Measurements from ENCODE around the gene GNAS. TPM values are rescaled to one million over a fixed set of nuclear protein-coding genes. Genes with fewer than 3 reads are reported as not detected.
"Not testable (repeated sequence)": the region's sequence is repeated elsewhere in the genome, so short reads cannot be mapped to it uniquely, and the experiment has no call there.

Gene GNAS
- total RNA-seq, 1 donor from 2014 or later = 744 TPM

- H3K27me3 ChIP-seq (ENCODE audit: low read depth) = no peaks in the 10 kb centered on the region
- H3K4me3 ChIP-seq = no peak overlapping the region
- intact Hi-C loops (cut with DNase I) = no loop called here
- ATAC-seq = no peak
- H3K4me1 ChIP-seq = no peaks in the 10 kb centered on the region
- no peaks in the 10 kb centered on the region for H3K36me3 ChIP-seq
- no peak overlapping the region for H3K27ac ChIP-seq
- DNase-seq = no peak
- no peaks in the 10 kb centered on the region for H3K9me3 ChIP-seq
- TF ChIP-seq CTCF (IDR thresholded peaks at IDR 0.05) = no peak
Observed at GRCh38 chr20:58816957-58817651, 35.4 kb upstream of the GNAS start.

GRCh38 chr20:58817748-58818147 lies 34.8 kb upstream of the GNAS start:
- intact Hi-C loops (cut with DNase I) = no loop called here
- Histone ChIP-seq H3K36me3 (no peaks in the 10 kb centered on the region), H3K9me3 (no peaks in the 10 kb centered on the region), H3K4me1 (no peaks in the 10 kb centered on the region), H3K27me3 (ENCODE audit: low read depth) (no peaks in the 10 kb centered on the region), H3K27ac (no peak overlapping the region), H3K4me3 (no peak overlapping the region)
- no peak for TF ChIP-seq CTCF (IDR thresholded peaks at IDR 0.05)
- no peak for ATAC-seq
- DNase-seq = no peak

- H3K4me1 ChIP-seq = no peaks in the 10 kb centered on the region
- peak in 1 of 2 donors; percentile 18 for ATAC-seq
- H3K27ac ChIP-seq = no peak overlapping the region
- H3K27me3 ChIP-seq (ENCODE audit: low read depth) = no peaks in the 10 kb centered on the region
- H3K4me3 ChIP-seq = no peak overlapping the region
- no peak for TF ChIP-seq CTCF (IDR thresholded peaks at IDR 0.05)
- DNase-seq = no peak
- intact Hi-C loops (cut with DNase I) = no loop called here
- no peaks in the 10 kb centered on the region for H3K9me3 ChIP-seq
- no peaks in the 10 kb centered on the region for H3K36me3 ChIP-seq
Observed at GRCh38 chr20:58818586-58819285, 33.8 kb upstream of the GNAS start.

GRCh38 chr20:58819921-58820320 lies 32.6 kb upstream of the GNAS start:
- Histone ChIP-seq H3K4me3 (no peak overlapping the region), H3K27ac (no peak overlapping the region), H3K36me3 (no peaks in the 10 kb centered on the region), H3K9me3 (no peaks in the 10 kb centered on the region), H3K4me1 (no peaks in the 10 kb centered on the region), H3K27me3 (ENCODE audit: low read depth) (no peaks in the 10 kb centered on the region)
- no peak for TF ChIP-seq CTCF (IDR thresholded peaks at IDR 0.05)
- DNase-seq (no peak), ATAC-seq (no peak)
- intact Hi-C loops (cut with DNase I) = no loop called here

GRCh38 chr20:58820515-58820914 lies 32.0 kb upstream of the GNAS start:
- H3K4me1 ChIP-seq; H3K9me3 ChIP-seq; ATAC-seq; H3K36me3 ChIP-seq; DNase-seq; H3K27me3 ChIP-seq (ENCODE audit: low read depth); intact Hi-C loops (cut with DNase I); H3K4me3 ChIP-seq; H3K27ac ChIP-seq: not testable (repeated sequence)

- intact Hi-C loops (cut with DNase I) = no loop called here
- no peaks in the 10 kb centered on the region for H3K9me3 ChIP-seq
- DNase-seq = no peak
- TF ChIP-seq CTCF (IDR thresholded peaks at IDR 0.05) = peak; percentile 11
- H3K36me3 ChIP-seq = no peaks in the 10 kb centered on the region
- H3K27me3 ChIP-seq (ENCODE audit: low read depth) = no peaks in the 10 kb centered on the region
- no peak overlapping the region for H3K4me3 ChIP-seq
- no peak overlapping the region for H3K27ac ChIP-seq
- peak; percentile 31 to 56 for ATAC-seq
- H3K4me1 ChIP-seq = no peaks in the 10 kb centered on the region
Observed at GRCh38 chr20:58822149-58822548, 30.4 kb upstream of the GNAS start.

Data from lower lobe of right lung (tissue), 2 donors.